IPS DF 19.7 (cell line): ENCODE measurements around the gene PRCD.
A peak's percentile ranks its signal among the peaks of the same experiment; 100 is the strongest.
"Not testable (repeated sequence)": the region's sequence is repeated elsewhere in the genome, so short reads cannot be mapped to it uniquely, and the experiment has no call there.

ENCODE experiments used
- DNase-seq: peaks from one replicate; pipeline ENCODE4 v3.0.0-alpha.2; 2013; ENCODE audit warnings: low read depth, low spot score

Gene PRCD

DNA sequence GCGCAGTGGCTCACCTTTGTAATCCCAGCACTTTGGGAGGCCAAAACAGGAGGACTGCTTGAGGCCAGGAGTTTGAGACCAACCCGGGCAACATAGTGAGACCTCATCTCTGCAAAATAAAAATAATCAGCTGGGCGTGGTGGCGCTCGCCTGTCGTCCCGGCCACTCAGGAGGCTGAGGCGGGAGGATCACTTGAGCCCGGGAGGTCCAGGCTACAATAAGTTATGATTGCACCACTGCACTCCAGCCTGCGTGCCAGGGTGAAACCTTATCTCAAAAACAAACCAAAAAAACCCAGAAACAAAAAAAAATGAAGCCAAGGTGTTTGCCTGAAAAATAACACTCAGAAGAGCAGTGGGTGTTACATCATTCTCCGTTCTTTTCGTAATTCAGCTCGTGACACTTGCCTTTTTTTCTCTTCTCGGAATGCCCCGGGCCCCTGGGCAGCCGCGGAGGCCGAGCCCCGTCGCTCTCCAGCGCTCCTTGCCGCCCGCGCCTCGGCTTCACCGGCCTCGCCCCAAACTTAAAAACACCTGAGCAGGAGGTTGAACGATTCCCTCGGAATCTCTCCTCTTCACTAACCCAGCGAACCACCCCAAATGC, 17.0 kb downstream of the PRCD start:
- DNase-seq, result no peak

DNA sequence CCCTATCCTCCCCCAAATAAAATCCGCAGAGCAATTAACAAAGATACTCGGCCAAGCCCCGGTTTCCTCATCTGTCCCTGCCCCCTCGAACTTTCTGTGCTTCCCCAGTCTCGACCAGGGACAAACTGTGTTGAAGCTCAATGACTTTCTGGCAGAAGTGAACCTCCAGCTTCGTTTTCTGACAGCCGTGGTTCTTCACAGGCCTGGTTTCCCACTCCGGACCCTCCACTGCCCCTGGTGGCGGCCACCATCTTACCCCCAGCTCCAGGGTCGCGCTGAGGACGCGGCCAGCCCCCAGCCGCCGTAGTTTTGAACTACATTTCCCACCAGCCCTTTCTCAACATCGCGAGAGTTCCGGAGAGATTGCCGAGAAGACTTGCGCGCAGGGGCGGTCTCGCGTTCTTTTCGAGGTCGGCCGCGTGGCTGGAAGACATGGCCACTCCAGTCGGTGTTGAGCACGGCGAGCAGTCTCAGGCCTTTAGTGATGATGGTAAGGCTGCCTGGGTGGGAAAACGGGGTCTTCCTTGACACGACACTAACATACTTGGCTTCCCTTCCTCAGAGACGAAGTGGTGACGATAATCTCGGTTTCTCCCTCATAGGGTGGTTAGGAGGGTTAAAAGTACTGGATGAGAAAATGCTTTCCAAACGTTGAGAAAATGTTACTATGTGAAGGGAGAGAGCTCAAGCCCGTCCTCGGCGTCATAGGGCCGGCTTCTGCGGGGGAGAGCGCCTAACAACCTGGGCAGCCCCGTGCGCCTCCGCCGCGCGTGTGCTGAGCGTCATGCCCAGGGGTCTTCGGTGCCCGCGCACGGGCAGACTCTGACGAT, 17.7 kb downstream of the PRCD start:
- DNase-seq, result peak; percentile 89

DNA sequence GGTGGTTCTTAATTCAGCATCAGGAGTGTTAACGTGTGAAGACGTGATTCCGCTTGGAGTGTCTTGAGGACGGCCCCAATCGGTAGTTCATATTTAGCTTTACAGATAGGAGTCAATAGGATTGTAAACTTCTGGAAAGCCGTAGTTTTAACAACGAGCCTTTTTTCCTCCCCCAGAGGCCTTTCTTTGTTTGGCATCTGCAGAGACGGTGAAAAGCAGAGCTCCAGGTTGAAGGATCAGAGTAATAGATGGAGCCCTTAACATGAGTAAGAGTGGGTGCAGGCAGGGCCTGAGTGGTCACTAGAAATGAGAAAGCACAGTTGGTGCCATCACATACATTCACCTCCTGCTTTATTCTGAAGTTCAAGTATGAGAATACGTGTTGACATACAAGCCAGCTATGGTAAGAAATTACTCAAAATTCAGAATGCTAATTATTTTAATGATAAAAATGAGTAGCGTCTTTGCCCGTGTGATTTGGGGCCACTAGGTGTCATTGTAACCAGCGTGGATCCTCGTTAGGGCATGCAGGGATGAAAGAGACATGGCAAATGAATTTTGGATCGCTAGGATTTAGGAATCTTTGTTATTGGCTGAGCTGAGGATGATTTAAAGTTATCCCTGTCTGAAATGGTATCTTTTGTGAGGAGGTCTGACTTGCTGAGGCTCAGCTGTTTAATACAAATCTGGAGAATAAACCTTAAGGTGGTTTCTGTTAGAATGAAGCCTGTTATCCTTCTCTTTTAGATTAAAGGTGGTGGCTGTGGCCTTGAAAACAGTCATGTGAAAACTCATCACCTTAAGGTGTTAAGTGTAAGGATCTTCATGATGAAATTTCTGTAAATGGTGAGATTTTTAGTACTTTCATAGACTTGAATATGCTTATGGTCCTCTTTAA, 18.6 kb downstream of the PRCD start:
- no peak for DNase-seq

DNA sequence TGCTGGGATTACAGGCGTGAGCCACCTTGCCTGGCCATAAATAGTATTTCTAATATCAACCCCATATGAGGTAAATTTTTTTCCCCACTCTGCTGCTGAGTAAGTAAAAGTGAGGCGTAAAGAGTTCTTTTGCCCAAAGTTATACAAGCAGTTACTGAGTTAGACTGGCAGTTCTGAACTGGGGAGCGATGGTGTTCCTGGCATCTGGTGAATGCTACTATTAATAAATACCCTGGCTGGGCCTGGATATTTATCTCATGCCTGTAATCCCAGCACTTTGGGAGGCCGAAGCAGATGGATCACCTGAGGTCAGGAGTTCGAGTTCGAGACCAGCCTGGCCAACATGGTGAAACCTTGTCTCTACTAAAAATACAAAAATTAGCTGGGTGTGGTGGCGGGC, 19.6 kb downstream of the PRCD start:
- DNase-seq, result not testable (repeated sequence)

DNA sequence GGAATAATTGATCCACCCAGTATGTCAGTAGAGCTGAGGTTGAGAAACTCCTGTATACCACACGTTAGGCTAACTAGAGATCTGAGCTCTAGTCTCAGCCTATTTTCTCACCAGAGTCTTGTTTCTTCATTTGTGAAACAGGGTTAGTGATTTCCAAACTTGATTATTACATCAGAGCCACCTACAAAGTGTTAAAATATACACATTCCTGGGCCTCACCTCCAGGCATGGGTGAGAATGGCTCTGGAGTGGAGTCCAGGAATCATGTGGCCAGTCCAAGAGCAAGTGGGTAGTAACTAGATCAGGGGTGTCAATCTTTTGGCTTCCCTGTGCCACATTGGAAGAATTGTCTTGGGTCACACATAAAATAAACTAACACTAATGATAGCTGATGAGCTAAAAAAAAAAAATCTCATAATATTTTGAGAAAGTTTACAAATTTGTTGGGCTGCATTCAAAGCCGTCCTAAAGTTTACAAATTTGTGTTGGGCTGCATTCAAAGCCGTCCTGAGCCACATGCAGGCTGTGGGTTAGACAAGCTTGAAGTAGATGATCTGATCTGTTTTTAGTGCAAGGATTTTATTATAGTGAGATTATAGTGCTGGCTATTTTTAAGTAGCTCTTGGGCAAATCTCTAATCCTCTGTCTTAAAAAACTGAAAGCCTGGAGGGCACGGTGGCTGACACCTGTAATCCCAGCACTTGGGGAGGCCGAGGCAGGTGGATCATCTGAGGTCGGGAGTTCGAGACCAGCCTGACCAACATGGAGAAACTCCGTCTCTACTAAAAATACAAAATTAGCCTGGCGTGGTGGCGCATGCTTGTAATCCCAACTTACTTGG, 20.4 kb downstream of the PRCD start:
- no peak for DNase-seq

DNA sequence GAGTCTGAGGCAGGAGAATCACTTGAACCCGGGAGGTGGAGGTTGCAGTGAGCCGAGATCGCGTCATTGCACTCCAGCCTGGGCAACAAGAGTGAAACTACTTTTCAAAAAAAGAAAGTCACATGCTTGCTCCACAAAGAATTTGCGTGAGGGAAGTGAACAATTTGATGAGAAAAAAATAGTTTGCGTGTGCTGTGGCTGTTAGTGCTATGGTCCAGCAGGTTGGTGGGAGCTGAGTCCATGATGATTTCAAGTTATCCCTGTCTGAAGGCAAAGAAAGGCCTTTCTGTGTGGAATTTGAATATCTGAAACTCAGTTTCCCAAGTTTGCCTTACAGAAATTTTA, 21.0 kb downstream of the PRCD start:
- DNase-seq, result no peak

DNA sequence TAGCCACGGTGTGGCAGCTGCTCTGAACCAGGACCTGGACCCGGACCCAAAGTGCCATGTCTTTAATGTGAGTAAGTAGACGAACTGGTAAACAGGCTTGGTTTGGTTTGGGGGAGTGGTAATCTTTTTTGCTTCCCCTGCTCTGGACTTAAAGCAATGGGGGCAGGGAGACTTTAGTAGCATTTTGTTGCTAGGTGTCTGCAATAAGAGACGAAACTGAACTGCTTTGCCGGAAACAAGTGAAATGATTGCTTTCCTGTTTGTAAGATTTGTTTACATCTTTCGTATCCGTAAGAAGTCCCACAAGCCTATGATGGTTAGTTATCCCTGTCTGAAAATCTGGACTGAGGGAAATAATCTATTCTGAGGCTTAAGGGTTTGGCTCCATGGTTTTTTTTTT, 21.5 kb downstream of the PRCD start:
- DNase-seq, result no peak

DNA sequence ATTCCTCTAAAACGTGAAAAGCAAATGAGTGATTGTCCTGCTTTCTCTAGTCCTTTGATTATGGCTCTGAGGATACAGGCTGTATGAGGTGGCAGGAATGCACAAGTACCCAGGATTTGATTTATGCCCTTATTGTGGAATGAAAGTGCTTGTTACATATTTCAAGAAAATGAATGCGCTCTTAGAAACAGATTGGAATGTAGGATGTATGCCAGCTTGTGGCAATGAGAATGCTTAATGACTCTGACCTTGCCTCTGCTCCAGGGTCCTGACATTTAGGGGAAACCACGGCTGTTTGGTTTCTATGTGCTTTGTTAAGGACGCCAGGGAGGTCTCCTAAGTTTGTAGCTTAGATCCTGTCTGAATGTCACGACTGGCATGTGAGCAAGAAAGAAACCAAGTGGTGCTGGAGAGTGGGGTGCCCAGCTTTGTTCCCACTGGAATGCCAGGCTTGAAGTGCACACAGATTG, 22.0 kb downstream of the PRCD start:
- no peak for DNase-seq

DNA sequence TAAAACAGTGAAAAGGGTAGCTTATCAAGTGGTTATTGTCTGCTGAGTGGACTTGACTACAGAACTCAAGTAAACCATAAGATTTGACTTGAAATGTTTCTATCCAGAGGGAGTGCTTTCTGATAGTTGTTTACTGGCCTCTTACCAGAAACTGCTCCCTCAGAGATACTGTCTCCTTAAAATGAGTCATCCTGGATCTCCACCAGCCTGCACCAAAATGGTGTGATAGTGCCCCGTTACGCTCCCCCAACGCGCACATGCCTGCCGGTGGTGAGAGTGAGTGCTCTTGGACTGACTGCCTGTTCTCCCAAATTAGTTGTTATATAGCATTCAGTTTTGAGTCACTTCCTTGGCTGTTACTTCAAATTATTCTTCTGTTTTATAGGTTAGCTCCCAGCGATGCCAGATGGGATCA, 22.9 kb downstream of the PRCD start:
- DNase-seq, result no peak

DNA sequence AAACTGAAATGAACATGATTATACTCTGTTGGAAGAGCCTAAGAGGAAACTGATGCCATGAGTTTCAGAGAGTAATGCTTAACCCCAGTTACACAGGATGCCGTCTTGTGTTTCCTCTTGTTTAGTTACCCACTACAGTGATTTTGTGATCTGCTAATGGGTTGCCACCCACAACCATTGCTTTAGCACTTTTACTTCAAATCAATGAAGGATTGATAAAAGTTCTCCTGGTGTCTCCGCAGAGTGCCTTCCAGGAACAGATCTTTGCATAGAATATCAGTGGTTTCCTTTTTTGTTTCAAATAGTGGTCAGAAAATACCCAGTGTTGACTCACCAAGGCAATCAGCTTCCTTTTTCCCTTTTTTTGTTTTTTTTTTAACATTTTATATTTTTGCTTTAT, 23.5 kb downstream of the PRCD start:
- not testable (repeated sequence) for DNase-seq

DNA sequence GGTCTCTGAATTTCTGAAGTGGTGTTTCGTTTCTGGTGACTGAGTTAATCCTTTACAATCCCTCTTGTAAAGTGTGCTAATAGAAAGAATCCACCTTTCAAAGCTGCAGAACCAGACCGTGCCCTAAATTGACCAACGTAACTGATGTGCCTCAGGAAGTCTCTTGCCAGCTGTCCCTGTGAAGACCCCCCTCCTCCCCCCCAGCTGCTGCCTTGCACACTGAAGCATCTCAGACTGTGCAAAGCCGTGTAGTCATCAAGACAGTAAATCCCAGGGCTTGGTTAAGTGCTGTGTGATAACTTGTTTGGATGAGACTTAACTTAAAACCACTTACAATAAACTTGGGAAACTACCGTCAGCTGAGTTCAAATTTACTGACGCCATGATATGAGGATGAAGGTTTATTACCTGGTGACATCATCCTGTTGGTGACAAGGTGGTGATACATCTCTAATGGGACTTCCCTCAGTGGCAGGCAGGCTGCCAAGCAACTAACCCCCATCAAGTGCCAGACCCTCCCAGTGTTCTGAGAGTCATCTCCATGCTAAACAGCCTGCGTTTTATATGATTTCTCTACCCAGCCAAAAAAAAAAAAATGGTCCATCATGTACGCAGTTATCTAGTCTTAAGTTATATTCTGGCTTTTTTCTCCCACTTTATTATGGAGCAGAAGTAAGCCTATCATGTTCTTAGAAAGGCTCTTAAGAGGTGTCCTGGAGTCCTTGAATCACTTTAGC, 25.3 kb downstream of the PRCD start:
- DNase-seq, result not testable (repeated sequence)

DNA sequence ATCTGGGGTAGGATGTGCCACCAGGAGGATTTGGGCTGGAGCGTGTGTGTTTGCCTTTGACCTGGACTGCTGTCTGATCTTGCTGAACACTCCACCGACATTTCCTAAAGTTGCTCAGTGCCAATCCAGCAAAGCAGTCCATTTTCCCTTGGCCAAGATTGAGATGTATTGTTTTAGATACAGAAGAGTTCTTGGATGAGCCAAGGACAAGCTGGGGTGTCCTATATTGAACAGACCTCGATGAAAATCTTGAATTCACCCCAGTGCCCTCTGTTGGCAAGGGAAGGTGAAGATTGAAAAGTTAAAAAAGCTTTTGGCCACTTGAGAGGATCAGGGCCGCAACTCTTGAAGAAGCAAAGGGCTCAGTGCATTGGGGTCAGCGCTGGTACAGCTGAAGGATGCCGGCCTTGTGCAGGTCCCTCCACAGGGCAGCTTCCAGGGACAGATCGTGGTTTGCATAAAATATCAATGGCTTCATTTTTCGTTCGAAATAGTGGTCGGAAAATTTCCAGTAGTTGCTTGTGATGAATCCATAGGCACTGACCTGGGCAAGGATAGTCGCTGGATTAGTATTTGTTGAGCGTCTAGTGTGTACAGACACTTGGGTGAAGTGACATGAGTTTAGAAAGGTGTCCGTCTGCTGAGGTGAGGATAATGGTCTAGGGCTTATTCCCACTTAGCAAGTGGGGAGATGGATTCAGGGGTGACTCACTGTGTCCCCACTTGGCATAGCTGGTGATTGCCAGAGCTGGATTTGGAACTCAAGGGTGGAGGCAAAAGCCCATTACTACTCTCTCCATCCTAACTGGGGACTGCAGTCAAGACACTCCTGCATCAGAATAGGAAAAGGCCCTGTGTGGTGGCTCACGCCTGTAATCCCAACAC, 26.1 kb downstream of the PRCD start:
- no peak for DNase-seq

DNA sequence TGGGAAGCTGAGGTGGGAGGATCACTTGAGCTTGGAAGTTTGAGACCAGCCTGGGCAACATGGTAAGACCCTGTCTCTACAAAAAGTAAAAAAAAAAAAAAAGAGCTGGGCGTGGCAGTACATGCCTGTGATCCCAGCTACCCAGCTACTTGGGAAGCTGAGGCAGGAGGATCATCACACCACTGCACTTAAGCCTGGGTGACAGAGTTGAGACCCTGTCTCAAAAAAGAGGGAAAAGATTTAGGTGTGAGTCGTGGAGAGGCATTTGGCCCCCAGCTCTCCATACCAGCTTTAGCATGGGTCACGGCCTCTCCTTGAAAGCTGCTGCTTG, 26.7 kb downstream of the PRCD start:
- no peak for DNase-seq

DNA sequence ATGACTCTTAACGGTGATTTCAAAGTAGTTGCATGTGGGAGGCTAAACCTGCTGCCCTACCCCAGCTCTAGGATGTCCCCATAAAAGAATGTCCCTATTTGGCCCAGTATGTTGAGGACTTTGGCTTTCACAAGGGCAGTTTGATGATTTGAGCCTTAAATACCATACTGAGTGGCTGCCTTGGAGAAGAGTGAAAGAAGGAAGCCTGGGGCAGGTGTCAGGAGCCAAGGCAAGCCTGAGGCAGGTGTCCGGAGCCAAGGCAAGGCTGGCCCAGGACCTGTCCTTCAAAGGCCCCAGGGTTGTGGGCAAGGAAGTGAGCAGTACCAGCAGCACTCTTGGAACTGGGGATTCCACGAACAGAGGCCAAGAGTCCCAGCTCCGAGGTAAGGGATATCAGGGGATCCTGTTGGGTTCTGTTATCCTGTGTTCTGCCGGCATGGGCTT, 27.2 kb downstream of the PRCD start:
- DNase-seq, result no peak

DNA sequence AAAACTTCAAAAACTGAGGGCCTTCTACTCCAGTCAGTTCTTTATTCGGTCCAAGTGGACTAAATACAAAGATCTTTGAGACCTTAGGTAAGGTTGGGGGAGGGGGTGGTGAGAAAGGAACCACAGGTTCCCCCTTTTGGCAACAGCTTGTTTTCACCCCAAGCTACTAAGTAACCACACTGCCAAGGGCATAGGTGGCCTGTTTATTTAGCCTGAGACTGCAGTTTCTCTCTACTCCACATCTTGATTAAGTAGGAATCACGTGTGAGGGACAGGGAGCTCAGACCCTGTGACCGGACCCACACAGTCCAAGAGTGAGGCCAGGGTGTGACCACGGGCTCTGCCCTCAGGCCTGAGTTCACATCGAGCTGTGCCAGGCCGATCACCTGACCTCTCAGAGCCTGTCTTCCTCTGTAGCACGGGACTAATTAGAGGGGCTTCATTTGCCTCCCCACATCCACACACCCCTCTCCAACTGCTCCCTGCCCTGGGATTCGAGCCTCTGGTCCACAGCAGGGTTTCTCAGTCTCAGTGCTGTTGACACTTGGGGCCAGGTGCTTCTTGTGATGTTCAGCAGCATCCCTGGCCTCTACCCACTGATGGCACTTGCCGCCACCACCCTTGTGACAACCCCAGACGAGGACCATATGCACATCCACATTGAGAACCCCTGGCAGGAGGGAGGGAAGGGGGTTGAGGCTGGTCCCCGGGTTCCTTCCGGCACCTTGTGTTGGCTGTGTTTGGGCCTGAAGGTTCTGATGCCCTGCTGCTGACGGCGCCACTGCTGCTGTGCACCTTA, 28.0 kb downstream of the PRCD start:
- no peak for DNase-seq

DNA sequence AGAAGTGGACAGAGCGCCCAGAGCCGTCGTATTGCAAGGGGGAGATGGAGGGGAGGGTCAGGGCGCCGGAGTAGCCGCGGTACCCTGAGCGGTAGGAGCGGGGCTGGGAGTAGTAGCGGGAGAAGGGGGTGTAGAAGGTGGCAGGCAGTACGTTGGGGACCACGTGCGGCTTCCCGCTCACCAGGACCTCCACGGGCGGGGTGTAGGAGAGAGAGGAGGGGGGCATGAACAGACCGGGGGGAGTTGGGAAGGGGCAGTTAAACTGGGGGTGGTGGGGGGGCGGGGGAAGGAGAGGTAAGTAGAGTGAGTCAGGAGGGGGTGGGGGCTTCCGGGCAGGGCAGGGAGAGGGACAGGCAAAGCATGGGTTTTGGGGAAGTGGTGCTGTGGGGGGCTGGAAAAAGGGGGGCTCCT, 29.0 kb downstream of the PRCD start:
- DNase-seq, result no peak

DNA sequence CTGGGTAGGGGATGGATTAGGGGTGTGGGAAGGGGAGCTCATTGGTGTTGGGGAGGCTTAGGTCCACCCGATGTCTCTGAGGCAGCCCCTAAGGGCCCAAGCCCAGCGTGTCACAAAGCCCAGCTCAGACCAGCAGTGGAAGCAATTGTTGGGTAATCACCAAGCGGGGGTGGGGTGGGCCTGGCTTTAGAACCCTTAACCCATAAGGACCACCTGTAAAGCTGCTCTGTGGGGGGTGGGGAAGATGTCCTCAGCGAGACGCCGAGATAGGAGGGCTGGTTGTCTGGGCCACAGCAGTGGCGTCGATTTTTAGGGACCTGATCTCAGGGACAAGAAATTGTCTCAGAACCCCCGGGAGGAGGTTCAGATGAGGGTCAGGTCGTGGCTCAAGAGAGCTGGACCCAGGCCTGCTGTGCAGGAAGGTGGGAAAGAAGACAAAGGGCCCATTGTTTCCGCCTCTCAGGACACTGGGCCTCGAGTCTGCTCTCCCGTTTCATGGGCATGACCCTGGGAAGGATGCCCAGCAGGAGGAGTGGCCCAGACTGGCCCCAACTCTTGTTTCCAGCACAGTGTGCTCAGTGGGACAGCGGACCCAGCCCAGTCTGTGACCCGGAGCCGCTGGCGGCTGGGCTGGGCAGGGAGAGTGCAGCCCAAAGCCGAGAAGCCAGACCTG, 29.9 kb downstream of the PRCD start:
- DNase-seq, result no peak

DNA sequence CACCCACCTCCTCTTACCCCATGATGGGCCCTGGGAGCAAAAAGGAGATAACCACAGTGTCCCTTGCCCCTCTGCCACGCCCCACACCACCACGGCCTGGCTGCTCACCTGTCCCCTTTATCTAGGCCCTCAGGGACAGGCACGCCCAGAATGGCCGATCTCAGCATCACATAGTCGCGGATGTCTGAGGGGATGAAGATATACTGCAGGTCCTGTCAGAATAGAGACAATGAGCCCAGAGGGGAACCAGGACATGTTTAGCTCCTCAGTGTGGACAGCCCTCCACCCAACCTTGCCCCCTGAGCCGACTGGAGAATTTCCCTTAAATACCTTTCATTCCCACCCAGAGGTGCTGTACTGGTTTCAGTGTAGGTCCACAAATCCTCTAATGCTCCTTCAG, 30.6 kb downstream of the PRCD start:
- DNase-seq, result no peak
